Measurements from ENCODE around the gene STARD3.

The STARD3 gene

DNA sequence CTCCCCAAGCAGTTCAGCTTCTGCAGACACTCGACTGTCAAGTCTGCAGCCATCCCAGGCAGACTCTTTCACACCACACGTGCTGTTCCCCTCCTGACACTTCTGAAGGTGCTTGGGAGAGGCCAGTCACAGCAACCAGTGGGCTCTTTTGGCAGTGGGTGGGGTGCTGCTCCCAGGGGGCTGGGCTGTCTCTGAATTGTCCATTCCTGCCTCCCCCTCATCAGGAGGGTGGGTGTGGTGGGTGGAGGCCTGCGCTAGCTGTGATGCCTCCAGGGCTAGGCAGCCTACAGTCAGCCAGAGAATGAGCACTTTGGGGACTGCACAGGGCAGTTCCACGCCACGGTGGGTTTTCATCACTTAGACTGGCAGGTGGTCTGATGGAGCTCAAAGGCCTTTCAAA, 10.3 kb downstream of the STARD3 start:
- CTCF ChIA-PET: no interaction called here
- POLR2A ChIA-PET: interaction anchor here (2.0 kb wide), 1 partner anchor 9 kb away, joined by 7 read pairs; no protein-coding TSS in a partner anchor
- TF ChIP-seq BHLHE40 (IDR thresholded peaks at IDR 0.05; ENCODE audit: borderline replicate concordance): no peak
- no peak for TF ChIP-seq LEF1 (IDR thresholded peaks at IDR 0.05; ENCODE audit: borderline replicate concordance)
- TF ChIP-seq ELF4 (IDR thresholded peaks at IDR 0.05): no peak
- TF ChIP-seq HDGF (IDR thresholded peaks at IDR 0.05; ENCODE audit: borderline replicate concordance): no peak
- no peak for TF ChIP-seq CTBP1 (IDR thresholded peaks at IDR 0.05; ENCODE audit: borderline replicate concordance)
- TF ChIP-seq, protein P1, sequence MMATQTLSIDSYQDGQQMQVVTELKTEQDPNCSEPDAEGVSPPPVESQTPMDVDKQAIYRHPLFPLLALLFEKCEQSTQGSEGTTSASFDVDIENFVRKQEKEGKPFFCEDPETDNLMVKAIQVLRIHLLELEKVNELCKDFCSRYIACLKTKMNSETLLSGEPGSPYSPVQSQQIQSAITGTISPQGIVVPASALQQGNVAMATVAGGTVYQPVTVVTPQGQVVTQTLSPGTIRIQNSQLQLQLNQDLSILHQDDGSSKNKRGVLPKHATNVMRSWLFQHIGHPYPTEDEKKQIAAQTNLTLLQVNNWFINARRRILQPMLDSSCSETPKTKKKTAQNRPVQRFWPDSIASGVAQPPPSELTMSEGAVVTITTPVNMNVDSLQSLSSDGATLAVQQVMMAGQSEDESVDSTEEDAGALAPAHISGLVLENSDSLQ (IDR thresholded peaks at IDR 0.05): no peak
- no peak for TF ChIP-seq L3MBTL2 (conservative IDR thresholded peaks at IDR 0.05)
- TF ChIP-seq SP1 (IDR thresholded peaks at IDR 0.05): no peak
- TF ChIP-seq SUZ12 (IDR thresholded peaks at IDR 0.05): no peak
- no peak for TF ChIP-seq TARDBP (IDR thresholded peaks at IDR 0.05)
- TF ChIP-seq NFRKB (IDR thresholded peaks at IDR 0.05): no peak
- TF ChIP-seq FOXA1 (IDR thresholded peaks at IDR 0.05): no peak
- no peak for DNase-seq (ENCODE audit: extremely low spot score)

DNA sequence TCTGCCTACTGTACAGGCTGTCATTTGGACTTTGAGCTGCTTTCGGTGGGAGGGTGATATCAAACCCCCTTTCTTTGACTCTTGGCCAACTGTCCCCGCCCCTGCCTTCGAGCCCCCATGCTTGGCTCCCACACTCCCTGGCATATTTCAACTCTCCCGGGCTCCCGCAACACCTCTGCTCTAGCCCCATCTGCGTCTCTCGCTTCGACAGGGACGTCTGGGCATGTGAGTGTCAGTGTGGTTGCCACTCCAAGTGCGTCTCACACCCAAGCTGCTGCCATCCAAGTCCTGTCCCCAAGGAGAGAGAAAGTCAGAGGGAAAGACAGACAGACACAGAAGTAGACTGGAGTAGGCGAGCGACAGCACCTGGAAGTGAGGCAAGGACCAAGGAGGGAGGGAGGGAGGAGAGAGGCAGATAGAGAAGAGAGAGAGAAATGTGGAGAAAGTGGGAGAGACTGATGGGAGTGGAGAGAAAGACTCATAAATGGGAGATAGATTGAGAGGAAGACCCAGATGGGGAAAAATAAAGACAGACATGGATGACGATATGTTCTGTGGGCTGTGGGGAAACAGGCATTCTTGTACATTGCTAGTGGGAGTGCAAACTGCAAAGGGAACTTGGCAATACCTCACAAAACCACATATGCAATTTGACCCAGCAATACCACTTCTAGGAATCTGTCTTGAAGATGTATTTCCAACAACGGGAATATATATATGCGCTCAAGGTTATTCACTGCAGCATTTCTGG, 11.8 kb downstream of the STARD3 start:
- no peak for DNase-seq (ENCODE audit: extremely low spot score)
- TF ChIP-seq ARNT (IDR thresholded peaks at IDR 0.05): no peak
- TF ChIP-seq NFRKB (IDR thresholded peaks at IDR 0.05): no peak
- TF ChIP-seq SUZ12 (IDR thresholded peaks at IDR 0.05): no peak
- TF ChIP-seq SP1 (IDR thresholded peaks at IDR 0.05): no peak
- TF ChIP-seq FOXM1 (IDR thresholded peaks at IDR 0.05; ENCODE audit: borderline replicate concordance): no peak
- TF ChIP-seq HDGF (IDR thresholded peaks at IDR 0.05; ENCODE audit: borderline replicate concordance): no peak
- no peak for TF ChIP-seq ZNF384 (IDR thresholded peaks at IDR 0.05)
- TF ChIP-seq TARDBP (IDR thresholded peaks at IDR 0.05): no peak
- ChIA-PET POLR2A (no interaction called here), CTCF (no interaction called here)

DNA sequence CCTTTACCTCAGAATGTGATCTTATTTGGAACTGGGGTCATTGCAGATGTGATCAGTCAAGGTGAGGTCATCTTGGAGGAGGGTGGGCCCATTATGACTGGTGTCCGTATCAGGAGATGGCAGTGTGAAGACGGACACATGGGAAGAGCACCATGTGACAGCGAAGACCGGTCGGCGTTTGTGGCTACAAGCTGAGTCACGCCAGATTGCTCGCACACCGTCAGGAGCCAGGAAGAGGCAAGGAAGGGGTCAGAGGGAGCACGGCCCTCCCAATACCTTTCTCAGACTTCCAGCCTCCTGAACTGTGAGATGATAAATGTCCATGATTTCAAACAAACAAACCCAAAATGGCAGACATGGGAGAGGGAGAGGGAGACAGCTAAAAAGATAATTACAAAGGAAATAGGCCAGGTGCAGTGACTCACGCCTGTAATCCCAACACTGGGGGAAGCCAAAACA, 13.2 kb downstream of the STARD3 start:
- POLR2A ChIA-PET: no interaction called here
- TF ChIP-seq ARNT (IDR thresholded peaks at IDR 0.05): no peak
- CTCF ChIA-PET: interaction anchor here (5.3 kb wide), 1 partner anchor 27 kb away, joined by 40 read pairs; no protein-coding TSS in a partner anchor
- no peak for DNase-seq (ENCODE audit: extremely low spot score)

DNA sequence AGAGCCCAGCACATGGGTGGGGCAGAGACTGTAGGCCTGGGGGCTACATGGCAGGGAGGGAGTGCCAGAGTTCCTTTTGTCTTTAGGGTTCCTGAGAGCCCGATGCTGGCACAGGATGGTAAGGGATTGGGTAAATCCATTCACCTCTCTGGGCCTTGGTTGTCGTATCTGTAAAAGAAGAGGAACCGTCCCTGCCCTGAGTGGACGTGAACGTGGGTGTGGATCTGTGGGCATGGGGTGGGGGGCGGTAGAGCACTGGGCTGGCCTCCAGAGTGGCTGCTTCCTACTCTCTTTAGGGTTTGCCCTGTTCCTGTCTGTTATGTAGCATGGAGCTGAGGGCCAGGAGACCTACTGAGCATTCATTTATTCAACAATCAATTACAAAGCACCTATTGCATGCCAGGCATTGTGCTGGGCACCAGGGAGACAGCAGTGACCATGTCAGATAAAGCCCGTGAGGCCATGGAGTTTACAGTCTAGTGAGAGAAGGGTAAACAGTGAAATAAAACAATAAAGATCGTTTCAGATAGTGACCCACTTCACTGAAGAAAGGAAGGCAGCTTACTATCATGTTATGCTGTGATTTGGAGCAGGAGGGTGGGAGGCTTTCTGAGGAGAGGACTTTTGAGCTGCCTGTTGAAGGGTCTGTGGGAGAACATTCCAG, 15.1 kb downstream of the STARD3 start:
- DNase-seq (ENCODE audit: extremely low spot score): no peak
- TF ChIP-seq SP1 (IDR thresholded peaks at IDR 0.05) (no peak), LEF1 (IDR thresholded peaks at IDR 0.05; ENCODE audit: borderline replicate concordance) (no peak), ELF4 (IDR thresholded peaks at IDR 0.05) (no peak), HDGF (IDR thresholded peaks at IDR 0.05; ENCODE audit: borderline replicate concordance) (no peak), FOXA1 (IDR thresholded peaks at IDR 0.05) (no peak), BHLHE40 (IDR thresholded peaks at IDR 0.05; ENCODE audit: borderline replicate concordance) (no peak), L3MBTL2 (conservative IDR thresholded peaks at IDR 0.05) (no peak), ZNF384 (IDR thresholded peaks at IDR 0.05) (no peak), FOXM1 (IDR thresholded peaks at IDR 0.05; ENCODE audit: borderline replicate concordance) (no peak)
- POLR2A ChIA-PET: interaction anchor here (0.6 to 2.5 kb wide), 5 partner anchors 14 to 249 kb away, joined by 3 to 11 read pairs (median 7); partner anchors contain the start of genes ERBB2, PGAP3 and STARD3
- CTCF ChIA-PET: interaction anchor here (2.1 to 5.3 kb wide), 5 partner anchors 8 to 29 kb away, joined by 9 to 40 read pairs (median 28); partner anchors contain the start of genes STARD3 and TCAP

DNA sequence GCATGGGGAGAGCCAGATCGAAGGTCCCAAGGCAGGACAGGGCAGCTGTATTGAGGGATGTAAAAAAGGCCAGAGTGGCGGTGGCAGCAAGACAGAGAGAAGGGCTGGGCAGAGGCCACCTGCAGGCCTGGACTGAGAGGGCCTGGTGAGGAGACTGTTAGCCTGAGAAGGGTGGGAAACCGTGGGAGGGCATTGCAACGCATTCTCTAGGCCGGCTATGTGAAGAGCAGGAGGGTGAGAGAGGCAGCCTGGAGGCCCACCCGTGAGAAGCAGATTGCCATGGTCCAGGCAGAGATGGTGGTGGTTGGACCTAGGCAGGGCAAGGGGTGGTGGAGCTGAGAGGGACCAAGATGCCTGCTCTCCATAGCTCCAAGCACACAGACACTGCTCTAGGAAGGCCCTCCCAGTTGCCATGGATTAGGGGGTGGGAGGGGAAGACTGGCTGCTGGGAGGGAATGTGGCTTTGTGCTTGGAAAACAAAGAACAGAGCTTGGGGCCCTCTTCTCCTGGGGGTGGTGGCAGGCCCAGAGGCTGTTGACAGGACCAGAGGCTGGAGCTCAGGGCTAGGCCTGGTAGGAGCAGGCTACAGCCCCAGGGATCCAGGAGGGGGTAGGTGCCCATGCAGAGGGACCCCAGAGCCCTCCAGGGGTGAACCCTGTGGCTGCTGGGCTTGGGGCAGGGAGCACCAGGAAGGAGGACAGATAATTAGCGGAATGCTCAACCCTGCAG, 15.8 kb downstream of the STARD3 start:
- ChIA-PET CTCF (interaction anchor here (0.7 to 5.3 kb wide), 10 partner anchors 9 to 117 kb away, joined by 3 to 40 read pairs (median 8); partner anchors contain the start of genes ERBB2, PGAP3, STARD3 and TCAP), POLR2A (interaction anchor here (1.8 to 2.5 kb wide), 3 partner anchors 15 to 47 kb away, joined by 7 to 11 read pairs (median 8); partner anchors contain the start of genes ERBB2, PGAP3 and STARD3)
- no peak for DNase-seq (ENCODE audit: extremely low spot score)
- TF ChIP-seq TARDBP (IDR thresholded peaks at IDR 0.05): no peak
- no peak for TF ChIP-seq SP1 (IDR thresholded peaks at IDR 0.05)
- no peak for TF ChIP-seq HDGF (IDR thresholded peaks at IDR 0.05; ENCODE audit: borderline replicate concordance)
- TF ChIP-seq CTBP1 (IDR thresholded peaks at IDR 0.05; ENCODE audit: borderline replicate concordance): no peak
- no peak for TF ChIP-seq FOXM1 (IDR thresholded peaks at IDR 0.05; ENCODE audit: borderline replicate concordance)
- TF ChIP-seq FOXA1 (IDR thresholded peaks at IDR 0.05): no peak
- TF ChIP-seq, protein P1 (IDR thresholded peaks at IDR 0.05): no peak
- no peak for TF ChIP-seq ZNF384 (IDR thresholded peaks at IDR 0.05)
- TF ChIP-seq ARNT (IDR thresholded peaks at IDR 0.05): no peak
- no peak for TF ChIP-seq SUZ12 (IDR thresholded peaks at IDR 0.05)
- no peak for TF ChIP-seq BHLHE40 (IDR thresholded peaks at IDR 0.05; ENCODE audit: borderline replicate concordance)
- no peak for TF ChIP-seq LEF1 (IDR thresholded peaks at IDR 0.05; ENCODE audit: borderline replicate concordance)
- TF ChIP-seq ELF4 (IDR thresholded peaks at IDR 0.05): no peak
- no peak for TF ChIP-seq L3MBTL2 (conservative IDR thresholded peaks at IDR 0.05)

DNA sequence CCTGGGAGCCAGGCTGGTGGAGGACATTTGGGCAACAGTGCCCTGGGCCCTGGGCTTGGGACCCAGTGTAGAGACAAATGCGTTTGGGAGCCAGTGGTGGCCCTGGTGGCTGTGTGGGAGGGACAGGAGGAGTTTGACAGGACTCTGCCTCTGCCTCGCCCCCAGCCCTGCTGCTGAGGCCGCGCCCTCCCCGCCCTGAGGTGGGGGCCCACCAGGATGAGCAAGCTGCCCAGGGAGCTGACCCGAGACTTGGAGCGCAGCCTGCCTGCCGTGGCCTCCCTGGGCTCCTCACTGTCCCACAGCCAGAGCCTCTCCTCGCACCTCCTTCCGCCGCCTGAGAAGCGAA, 16.3 kb downstream of the STARD3 start:
- TF ChIP-seq CTBP1 (IDR thresholded peaks at IDR 0.05; ENCODE audit: borderline replicate concordance): no peak
- no peak for TF ChIP-seq FOXA1 (IDR thresholded peaks at IDR 0.05)
- no peak for TF ChIP-seq LEF1 (IDR thresholded peaks at IDR 0.05; ENCODE audit: borderline replicate concordance)
- no peak for TF ChIP-seq SP1 (IDR thresholded peaks at IDR 0.05)
- TF ChIP-seq, protein P1 (IDR thresholded peaks at IDR 0.05): no peak
- no peak for TF ChIP-seq L3MBTL2 (conservative IDR thresholded peaks at IDR 0.05)
- no peak for TF ChIP-seq TARDBP (IDR thresholded peaks at IDR 0.05)
- no peak for TF ChIP-seq BHLHE40 (IDR thresholded peaks at IDR 0.05; ENCODE audit: borderline replicate concordance)
- no peak for TF ChIP-seq ARNT (IDR thresholded peaks at IDR 0.05)
- no peak for TF ChIP-seq NFRKB (IDR thresholded peaks at IDR 0.05)
- no peak for TF ChIP-seq SUZ12 (IDR thresholded peaks at IDR 0.05)
- TF ChIP-seq ZNF384 (IDR thresholded peaks at IDR 0.05): no peak
- TF ChIP-seq FOXM1 (IDR thresholded peaks at IDR 0.05; ENCODE audit: borderline replicate concordance): no peak
- ChIA-PET CTCF (interaction anchor here (0.7 to 5.3 kb wide), 16 partner anchors 9 to 116 kb away, joined by 3 to 40 read pairs (median 7); partner anchors contain the start of genes ERBB2, PGAP3, STARD3 and TCAP), POLR2A (interaction anchor here (1.8 to 2.5 kb wide), 3 partner anchors 16 to 47 kb away, joined by 7 to 11 read pairs (median 8); partner anchors contain the start of genes ERBB2, PGAP3 and STARD3)

More for the DNA sequence above, 16.3 kb downstream of the STARD3 start:
- DNase-seq (ENCODE audit: extremely low spot score): no peak

Measured in HEK293T (cell line).